Glutamatergic neuron (in vitro differentiated cells): ENCODE results near the gene EPM2A. TPM values are rescaled to one million over a fixed set of nuclear protein-coding genes. Genes with fewer than 3 reads are reported as not detected.

Experiments
- DNase-seq: peaks from one replicate; pipeline ENCODE4 v3.0.0; 2022
- H3K27ac Mint-ChIP-seq: one replicate; pipeline ENCODE4 v1.8.0; 2020; ENCODE audit warnings: mild to moderate bottlenecking, mixed read lengths, inconsistent platforms; ENCODE audit not compliant: unreplicated experiment
- H3K27me3 Mint-ChIP-seq: one replicate; pipeline ENCODE4 v1.8.0; 2020; ENCODE audit warnings: mild to moderate bottlenecking, moderate library complexity, mixed read lengths, inconsistent platforms; ENCODE audit not compliant: unreplicated experiment
- H3K36me3 Mint-ChIP-seq: one replicate; pipeline ENCODE4 v1.8.0; 2020; ENCODE audit warnings: mild to moderate bottlenecking, mixed read lengths, inconsistent platforms; ENCODE audit not compliant: unreplicated experiment
- H3K4me1 Mint-ChIP-seq: one replicate; pipeline ENCODE4 v1.8.0; 2020; ENCODE audit warnings: mild to moderate bottlenecking, low read depth, mixed read lengths, inconsistent platforms; ENCODE audit not compliant: unreplicated experiment
- H3K4me3 Mint-ChIP-seq: one replicate; pipeline ENCODE4 v1.8.0; 2020; ENCODE audit warnings: mild to moderate bottlenecking, mixed read lengths, inconsistent platforms; ENCODE audit not compliant: unreplicated experiment
- H3K9me3 Mint-ChIP-seq: one replicate; pipeline ENCODE4 v1.8.0; 2020; ENCODE audit warnings: mild to moderate bottlenecking, moderate library complexity, mixed read lengths, inconsistent platforms; ENCODE audit not compliant: unreplicated experiment
- total RNA-seq: library from RNA; stranded (reverse); fragmentation: NEBNext Ultra II Directional; extraction: Animal tissue kit (Norgen Biotek cat#: 25700); gene quantifications from one replicate; pipeline ENCODE4 v1.2.1, GENCODE V29; 2021; ENCODE audit not compliant: unreplicated experiment
- TF ChIP-seq, protein P1 (sequence below): fragments of 200-600 bp; sonication (generic); IDR thresholded peaks from one replicate; pipeline ENCODE4 v1.5.0; 2021; ENCODE audit not compliant: partially characterized antibody, unreplicated experiment

The EPM2A gene
- total RNA-seq, 1 donor from 2014 or later, result 15.5 TPM

DNA sequence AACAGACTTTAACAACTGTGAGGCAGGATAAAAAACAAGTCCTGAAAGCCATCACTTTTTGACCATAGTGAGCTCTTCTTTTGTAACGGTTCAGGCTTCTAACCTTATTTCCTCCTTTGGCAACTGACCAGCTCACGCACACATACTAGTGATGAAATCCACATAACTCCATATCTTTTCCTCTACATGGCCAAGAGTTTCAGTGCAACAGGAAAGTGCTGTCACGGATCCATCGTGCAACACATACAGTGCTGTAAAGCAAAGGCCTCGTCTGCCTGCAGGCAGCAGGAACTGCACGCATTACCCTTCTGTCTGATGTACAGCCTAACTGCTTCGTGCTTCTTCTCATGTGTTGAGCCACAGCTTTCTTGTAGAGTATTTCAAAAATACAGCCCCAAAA, 108.5 kb downstream of the EPM2A start:
- Mint-ChIP-seq H3K4me1 (no peaks in the 10 kb centered on the region), H3K36me3 (no peaks in the 10 kb centered on the region), H3K27me3 (peaks cover 3% of the 10 kb centered on the region), H3K27ac (no peak overlapping the region), H3K9me3 (no peaks in the 10 kb centered on the region), H3K4me3 (no peak overlapping the region)
- TF ChIP-seq, protein P1, sequence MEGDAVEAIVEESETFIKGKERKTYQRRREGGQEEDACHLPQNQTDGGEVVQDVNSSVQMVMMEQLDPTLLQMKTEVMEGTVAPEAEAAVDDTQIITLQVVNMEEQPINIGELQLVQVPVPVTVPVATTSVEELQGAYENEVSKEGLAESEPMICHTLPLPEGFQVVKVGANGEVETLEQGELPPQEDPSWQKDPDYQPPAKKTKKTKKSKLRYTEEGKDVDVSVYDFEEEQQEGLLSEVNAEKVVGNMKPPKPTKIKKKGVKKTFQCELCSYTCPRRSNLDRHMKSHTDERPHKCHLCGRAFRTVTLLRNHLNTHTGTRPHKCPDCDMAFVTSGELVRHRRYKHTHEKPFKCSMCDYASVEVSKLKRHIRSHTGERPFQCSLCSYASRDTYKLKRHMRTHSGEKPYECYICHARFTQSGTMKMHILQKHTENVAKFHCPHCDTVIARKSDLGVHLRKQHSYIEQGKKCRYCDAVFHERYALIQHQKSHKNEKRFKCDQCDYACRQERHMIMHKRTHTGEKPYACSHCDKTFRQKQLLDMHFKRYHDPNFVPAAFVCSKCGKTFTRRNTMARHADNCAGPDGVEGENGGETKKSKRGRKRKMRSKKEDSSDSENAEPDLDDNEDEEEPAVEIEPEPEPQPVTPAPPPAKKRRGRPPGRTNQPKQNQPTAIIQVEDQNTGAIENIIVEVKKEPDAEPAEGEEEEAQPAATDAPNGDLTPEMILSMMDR, result no peak
- no peak for DNase-seq

DNA sequence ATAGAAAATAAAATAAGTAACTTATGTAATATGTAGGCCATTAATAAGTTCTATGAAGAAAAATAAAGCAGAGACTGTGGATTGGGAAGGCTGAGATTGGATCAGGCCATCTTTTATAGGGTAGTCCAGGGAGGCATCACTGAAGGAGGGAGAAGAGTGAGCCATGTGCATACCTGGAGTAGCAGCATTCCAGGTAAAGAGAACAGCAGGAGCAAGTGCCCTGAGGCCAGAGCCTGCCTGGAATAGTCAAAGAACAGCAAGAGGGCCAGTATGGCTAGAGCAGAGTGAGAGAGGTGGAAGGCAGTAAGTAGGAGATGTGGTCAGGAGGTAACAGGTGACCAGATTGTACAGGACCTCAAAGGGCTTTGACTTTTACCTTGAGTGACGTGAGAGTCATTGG, 112.1 kb downstream of the EPM2A start:
- Mint-ChIP-seq H3K9me3 (no peaks in the 10 kb centered on the region), H3K36me3 (no peaks in the 10 kb centered on the region), H3K4me3 (no peak overlapping the region), H3K4me1 (no peaks in the 10 kb centered on the region), H3K27me3 (no peaks in the 10 kb centered on the region), H3K27ac (no peak overlapping the region)
- TF ChIP-seq, protein P1, result no peak
- no peak for DNase-seq

DNA sequence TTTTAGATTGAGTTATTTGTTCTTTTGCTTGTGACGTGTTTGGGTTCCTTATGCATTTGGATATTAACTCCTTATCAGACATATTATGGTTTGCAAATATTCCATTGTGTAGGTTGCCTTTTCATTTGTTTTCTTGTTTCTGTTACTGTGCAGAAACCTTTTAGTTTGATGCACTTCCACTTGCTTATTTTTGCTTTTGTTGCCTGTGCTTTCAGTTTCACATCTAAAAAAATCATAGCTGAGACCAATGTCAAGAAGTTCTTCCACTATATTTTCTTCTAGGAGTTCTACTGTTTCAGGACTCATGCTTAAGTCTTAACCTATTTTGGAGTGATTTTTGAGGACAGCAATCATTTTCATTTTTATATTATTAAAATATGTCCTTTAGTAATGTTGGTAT, 113.5 kb downstream of the EPM2A start:
- TF ChIP-seq, protein P1, result no peak
- H3K27me3 Mint-ChIP-seq, result no peaks in the 10 kb centered on the region
- no peak overlapping the region for H3K4me3 Mint-ChIP-seq
- no peak overlapping the region for H3K27ac Mint-ChIP-seq
- H3K36me3 Mint-ChIP-seq, result no peaks in the 10 kb centered on the region
- no peaks in the 10 kb centered on the region for H3K4me1 Mint-ChIP-seq
- H3K9me3 Mint-ChIP-seq, result no peaks in the 10 kb centered on the region
- no peak for DNase-seq

DNA sequence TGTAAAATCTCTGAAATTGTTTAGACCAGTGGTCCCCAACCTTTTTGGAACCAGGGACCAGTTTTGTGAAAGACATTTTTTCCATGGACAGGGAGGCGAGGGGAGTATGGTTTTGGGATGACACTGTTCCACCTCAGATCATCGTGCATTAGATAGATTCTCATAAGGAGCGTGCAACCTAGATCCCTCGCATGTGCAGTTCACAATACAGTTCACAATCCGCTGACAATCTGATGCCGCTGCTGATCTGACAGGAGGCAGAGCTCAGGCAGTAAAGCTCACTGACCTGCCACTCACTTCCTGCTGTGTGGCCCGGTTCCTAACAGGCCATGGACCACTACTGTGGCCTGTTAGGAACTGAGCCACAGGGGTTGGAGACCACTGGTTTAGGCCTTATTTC, 115.2 kb downstream of the EPM2A start:
- Mint-ChIP-seq H3K4me1 (no peaks in the 10 kb centered on the region), H3K9me3 (no peaks in the 10 kb centered on the region), H3K4me3 (no peak overlapping the region), H3K36me3 (no peaks in the 10 kb centered on the region), H3K27ac (no peak overlapping the region), H3K27me3 (no peaks in the 10 kb centered on the region)
- DNase-seq, result no peak
- TF ChIP-seq, protein P1, result no peak

DNA sequence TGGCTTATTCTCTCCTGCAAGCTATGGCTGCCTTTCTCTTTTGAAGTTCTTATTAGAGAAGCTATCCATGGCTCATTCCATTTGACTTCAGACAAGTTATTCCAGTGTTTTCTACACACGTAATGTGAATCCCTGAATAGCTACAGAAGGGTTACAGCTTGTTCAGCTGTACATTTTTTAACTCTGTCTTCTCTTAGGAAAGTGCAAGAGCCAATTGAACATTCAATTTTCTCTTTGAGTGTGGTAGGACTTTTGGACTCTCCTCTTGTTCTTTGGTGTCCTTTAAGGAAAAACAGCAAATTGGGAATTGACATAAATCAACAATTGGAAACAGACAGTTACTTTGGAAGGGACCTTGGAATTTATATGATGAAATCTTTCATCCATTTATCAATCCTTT, 125.8 kb downstream of the EPM2A start:
- Mint-ChIP-seq H3K36me3 (no peaks in the 10 kb centered on the region), H3K9me3 (no peaks in the 10 kb centered on the region), H3K27ac (no peak overlapping the region), H3K27me3 (no peaks in the 10 kb centered on the region), H3K4me3 (no peak overlapping the region), H3K4me1 (no peaks in the 10 kb centered on the region)
- no peak for DNase-seq
- TF ChIP-seq, protein P1, result no peak
